ENCODE measurements around the gene CHCHD5.
"Not testable (repeated sequence)": the region's sequence is repeated elsewhere in the genome, so short reads cannot be mapped to it uniquely, and the experiment has no call there.

Gene CHCHD5

GRCh38 chr2:112584134-112584890, at the start of gene CHCHD5:
Gene CHCHD5, plus strand, starts transcription at chr2:112584609. Its CDS starts 39 bp downstream, at chr2:112584648.
- peak; percentile 90 for DNase-seq (ENCODE audit: low read depth)

- no peak for DNase-seq (ENCODE audit: low read depth)
Observed at GRCh38 chr2:112534826-112535225, 49.6 kb upstream of the CHCHD5 start.

DNA sequence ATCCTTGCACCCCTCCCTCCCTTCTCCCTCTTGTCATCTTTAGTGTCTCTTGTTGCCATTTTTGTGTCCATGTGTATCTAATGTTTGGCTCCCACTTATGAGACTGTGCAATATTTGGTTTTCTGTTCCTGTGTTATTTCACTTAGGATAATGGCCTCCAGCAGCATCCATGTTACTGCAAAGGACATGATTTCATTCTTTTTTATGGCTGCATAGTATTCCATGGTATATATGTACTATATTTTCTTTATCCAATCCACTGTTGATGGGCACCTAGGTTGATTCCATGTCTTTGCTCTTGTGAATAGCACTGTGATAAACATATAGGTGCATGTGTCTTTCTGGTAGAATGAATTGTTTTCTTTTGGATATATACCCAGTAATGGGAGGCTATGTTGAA, 47.7 kb upstream of the CHCHD5 start:
- DNase-seq (ENCODE audit: low read depth): not testable (repeated sequence)

GRCh38 chr2:112539306-112539705, 45.1 kb upstream of the CHCHD5 start:
- no peak for DNase-seq (ENCODE audit: low read depth)

- no peak for DNase-seq (ENCODE audit: low read depth)
Observed at GRCh38 chr2:112540906-112541305, 43.5 kb upstream of the CHCHD5 start.

DNA sequence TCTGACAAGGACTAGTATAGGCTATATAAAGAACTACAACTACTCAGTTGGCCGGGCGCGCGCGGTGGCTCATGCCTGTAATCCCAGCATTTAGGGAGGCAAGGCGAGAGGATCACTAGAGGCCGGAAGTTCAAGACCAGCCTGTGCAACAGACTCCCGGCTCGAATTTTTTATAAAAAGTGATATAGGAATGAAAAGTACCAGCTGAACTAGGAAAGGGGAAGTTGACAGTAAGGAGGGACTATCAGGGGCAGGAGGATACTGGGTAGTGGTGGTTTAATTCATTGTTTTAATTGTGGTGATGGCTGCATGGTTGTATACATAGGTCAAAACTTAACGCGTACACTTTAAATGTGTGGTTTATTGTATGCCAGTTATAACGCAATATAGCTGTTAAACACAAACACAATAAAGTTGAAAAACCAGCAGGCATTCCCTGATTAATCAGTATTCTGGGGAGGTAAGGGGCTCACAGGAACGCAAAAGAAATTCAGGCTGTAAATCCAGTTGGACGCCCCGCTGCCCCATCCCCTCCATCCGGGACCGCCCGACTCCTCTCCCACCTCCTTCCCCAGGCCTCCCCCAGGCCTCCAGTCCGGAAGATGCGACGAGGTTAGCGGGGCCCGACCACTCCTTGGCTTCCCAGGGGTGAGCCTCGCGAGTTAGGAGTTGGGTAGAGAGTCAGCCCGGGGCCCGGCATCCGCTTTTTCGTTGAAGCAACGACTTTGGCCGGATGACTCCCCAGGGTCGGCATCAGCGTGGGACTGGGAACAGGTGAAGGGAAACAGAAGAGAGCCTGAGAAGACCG, 42.9 kb upstream of the CHCHD5 start:
- no peak for DNase-seq (ENCODE audit: low read depth)

DNA sequence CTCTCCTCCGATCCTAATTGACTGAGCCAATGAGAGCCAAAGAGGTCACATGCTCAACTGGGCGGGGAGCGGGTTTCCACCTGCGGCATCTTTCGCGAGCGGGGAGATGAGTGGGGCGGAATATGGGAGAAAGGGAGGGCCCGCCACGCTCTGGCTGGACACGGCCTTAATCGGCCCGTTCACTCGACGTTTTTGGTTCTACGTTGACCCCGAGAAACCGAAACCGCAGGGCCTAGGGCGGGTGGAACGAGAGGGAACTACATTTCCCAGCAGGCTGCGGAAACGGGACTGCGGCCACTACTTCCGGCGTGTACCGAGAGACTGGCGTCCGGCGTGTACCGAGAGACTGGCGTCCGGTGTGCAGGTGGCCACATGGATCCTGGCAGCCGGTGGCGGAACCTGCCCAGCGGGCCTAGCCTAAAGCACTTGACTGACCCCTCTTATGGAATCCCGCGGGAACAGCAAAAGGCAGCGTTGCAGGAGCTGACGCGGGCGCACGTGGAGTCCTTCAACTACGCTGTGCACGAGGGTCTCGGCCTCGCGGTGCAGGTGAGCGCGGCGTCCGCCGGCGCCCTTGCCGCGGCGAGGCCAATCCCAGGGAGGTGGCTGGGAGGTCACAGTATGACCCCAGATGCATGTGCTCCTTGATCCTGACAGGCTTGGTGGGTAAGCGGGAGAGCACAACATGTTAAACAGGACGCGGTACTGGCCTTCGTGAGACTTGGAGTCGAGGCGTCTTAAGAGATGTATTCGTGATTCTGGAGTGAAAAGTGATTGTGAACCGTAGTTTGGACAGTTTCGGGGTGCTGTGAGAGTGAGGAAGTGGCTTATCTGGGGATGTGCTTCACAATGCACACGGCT, 42.1 kb upstream of the CHCHD5 start, which contains the start of gene POLR1B:
Gene POLR1B, plus strand, starts transcription at position 343 of the 861 bp plus-strand sequence. Its CDS starts 30 bp downstream, at position 373.
- DNase-seq (ENCODE audit: low read depth): peak; percentile 50

- no peak for DNase-seq (ENCODE audit: low read depth)
Observed at GRCh38 chr2:112542984-112543661, 41.3 kb upstream of the CHCHD5 start.

DNA sequence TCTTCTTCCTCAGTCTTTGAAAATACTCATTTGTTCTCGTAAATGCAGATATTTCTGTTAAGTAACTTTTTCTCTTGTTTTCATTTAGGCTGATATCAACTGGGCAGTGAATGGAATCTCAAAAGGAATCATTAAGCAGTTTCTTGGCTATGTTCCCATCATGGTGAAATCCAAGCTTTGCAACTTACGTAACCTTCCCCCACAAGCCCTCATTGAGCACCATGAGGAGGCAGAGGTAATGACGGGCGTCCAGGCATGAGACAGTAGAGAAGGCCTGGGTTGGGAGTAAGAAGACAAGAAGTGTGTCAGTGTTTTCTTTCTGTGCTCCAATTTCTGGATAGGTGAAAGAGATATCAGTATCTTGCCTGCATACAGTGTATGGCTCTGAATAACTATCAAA, 37.1 kb upstream of the CHCHD5 start:
- DNase-seq (ENCODE audit: low read depth): peak; percentile 9

DNA sequence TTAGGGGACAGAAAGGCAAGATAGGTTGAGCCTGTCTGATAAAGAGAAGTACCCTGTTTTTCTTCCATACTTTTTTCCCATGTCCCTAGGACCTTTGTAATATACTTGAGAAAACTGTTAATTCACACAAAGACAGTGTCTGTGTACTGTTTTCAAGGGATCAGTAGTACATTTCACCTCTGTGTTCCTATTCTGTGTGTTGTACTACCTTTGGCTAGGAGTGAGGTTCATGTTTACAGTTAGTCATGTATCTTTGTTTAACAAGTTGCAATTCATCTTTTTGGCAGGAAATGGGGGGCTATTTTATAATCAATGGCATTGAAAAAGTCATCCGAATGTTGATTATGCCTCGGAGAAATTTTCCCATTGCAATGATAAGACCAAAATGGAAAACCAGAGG, 35.4 kb upstream of the CHCHD5 start:
- DNase-seq (ENCODE audit: low read depth): no peak

- no peak for DNase-seq (ENCODE audit: low read depth)
Observed at GRCh38 chr2:112566104-112566503, 18.3 kb upstream of the CHCHD5 start.

DNA sequence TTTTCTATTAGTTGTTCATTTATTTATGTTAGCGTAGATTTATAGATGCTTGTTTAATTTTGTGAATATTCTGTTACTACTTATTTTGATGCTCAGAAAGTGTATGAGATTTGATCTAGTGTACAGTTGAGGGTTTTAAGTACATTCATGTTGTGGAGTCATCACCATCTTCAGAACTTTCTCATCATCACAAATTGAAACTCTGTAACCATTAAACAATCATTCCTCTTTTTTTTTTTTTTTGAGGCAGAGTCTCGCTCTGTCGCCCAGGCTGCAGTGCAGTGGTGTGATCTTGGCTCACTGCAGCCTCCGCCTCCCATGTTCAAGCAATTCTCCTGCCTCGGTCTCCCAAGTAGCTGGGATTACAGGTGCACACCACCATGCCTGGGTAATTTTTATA, 17.9 kb upstream of the CHCHD5 start:
- DNase-seq (ENCODE audit: low read depth): not testable (repeated sequence)

GRCh38 chr2:112572005-112572404, 12.4 kb upstream of the CHCHD5 start:
- no peak for DNase-seq (ENCODE audit: low read depth)

DNA sequence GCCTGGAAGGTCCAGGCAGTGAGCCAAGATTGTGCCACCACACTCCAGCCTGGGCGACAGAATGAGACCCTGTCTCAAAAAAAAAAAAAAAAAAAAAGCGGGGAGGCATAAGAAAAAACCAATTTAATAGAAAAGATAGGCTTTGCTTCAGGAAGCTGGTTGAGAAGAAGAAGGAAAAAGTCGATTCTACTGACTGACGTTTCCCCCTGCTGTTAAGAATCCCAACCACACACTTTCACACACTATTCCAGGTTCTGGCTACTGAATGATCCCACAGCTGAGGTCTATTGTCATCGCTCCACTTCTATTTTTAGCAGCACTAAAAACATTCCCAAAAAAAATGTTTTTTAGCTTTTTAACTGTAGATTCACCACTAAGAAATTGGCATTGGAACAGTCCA, 6.7 kb upstream of the CHCHD5 start:
- peak; percentile 17 for DNase-seq (ENCODE audit: low read depth)

- DNase-seq (ENCODE audit: low read depth): peak; percentile 81
Observed at GRCh38 chr2:112579241-112579640, 5.2 kb upstream of the CHCHD5 start.

GRCh38 chr2:112580084-112580483, 4.3 kb upstream of the CHCHD5 start:
- no peak for DNase-seq (ENCODE audit: low read depth)

DNA sequence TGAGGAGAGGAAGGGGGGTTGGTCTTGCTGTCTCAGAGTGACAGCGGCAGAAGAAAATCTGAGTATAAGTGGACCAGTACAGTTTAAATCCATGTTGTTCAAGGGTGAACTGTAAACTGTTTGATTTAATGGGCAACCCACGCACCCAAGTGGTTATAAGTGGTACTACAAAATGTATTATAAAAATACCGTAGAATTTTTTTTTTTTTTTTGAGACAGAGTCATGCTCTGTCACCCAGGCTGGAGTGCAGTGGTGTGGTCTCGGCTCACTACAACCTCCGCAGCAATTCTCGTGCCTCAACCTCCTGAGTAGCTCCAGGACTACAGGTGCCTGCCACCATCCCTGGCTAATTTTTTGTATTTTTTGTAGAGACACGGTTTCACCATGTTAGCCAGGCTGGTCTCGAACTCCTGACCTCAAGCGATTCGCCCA, 2.1 kb upstream of the CHCHD5 start:
- DNase-seq (ENCODE audit: low read depth): peak; percentile 45

- DNase-seq (ENCODE audit: low read depth): no peak
Observed at GRCh38 chr2:112583497-112584133, 794 bp upstream of the CHCHD5 start.

DNA sequence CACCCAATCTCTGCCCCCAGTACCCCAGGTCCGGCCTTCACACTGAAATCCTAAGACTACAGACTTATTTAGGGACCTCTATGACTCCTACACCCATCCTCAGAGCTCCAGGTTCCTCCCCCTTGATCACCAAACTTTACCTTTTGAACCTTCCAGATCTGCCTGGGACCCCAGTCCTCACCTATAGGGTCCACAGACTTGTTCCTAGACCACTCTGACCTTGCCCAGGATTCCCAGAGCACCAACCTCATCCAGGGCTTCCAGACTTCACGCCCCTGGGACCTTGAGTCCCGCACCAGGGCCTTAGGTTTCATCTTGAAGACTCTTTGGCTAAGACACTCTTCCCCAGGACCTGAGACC, 462 bp downstream of the CHCHD5 start:
- no peak for DNase-seq (ENCODE audit: low read depth)

- DNase-seq (ENCODE audit: low read depth): no peak
Observed at GRCh38 chr2:112585400-112585799, 991 bp downstream of the CHCHD5 start.

DNA sequence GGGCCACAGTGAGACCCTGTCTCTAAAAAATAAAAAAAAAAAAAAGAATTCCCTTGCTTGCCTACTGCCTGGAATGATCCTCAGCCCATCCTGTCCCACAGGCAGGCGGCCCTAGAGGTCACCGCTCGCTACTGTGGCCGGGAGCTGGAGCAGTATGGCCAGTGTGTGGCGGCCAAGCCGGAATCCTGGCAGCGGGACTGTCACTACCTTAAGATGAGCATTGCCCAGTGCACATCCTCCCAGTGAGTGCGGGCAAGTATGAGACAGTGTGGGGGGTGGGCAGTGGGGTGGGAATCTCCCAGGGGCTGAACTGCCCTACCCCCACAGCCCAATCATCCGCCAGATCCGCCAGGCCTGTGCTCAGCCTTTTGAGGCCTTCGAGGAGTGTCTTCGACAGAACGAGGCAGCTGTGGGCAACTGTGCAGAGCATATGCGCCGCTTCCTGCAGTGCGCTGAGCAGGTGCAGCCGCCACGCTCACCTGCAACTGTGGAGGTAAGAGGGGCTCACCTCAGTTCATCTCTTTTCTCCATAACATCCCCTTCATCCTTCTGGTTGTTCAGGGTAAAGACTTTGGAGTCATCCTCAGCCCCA, 1.6 kb downstream of the CHCHD5 start:
- no peak for DNase-seq (ENCODE audit: low read depth)
